Stomach (tissue), 4 donors: ENCODE data around the gene DCLRE1B.

Experiments
- CTCF ChIP-seq, 7 experiments: fragments of 450-650 bp in 4 of 7; fragments of 200-600 bp in 3 of 7; sonication (generic) in 3 of 7; IDR thresholded peaks; one replicate each; pipeline ENCODE4 v1.5.1; 2016 to 2019; ENCODE audit warnings: antibody characterized with exemption in 7 of 7, control low read depth in 2 of 7, mild to moderate bottlenecking in 1 of 7
- POLR2A ChIP-seq, 4 donors: fragments of 450-650 bp; IDR thresholded peaks; one replicate each; pipeline ENCODE4 v1.6.1; 2016; ENCODE audit warnings: antibody characterized with exemption in 4 of 4, control low read depth in 2 of 4, mild to moderate bottlenecking in 1 of 4, moderate library complexity in 1 of 4

DNA sequence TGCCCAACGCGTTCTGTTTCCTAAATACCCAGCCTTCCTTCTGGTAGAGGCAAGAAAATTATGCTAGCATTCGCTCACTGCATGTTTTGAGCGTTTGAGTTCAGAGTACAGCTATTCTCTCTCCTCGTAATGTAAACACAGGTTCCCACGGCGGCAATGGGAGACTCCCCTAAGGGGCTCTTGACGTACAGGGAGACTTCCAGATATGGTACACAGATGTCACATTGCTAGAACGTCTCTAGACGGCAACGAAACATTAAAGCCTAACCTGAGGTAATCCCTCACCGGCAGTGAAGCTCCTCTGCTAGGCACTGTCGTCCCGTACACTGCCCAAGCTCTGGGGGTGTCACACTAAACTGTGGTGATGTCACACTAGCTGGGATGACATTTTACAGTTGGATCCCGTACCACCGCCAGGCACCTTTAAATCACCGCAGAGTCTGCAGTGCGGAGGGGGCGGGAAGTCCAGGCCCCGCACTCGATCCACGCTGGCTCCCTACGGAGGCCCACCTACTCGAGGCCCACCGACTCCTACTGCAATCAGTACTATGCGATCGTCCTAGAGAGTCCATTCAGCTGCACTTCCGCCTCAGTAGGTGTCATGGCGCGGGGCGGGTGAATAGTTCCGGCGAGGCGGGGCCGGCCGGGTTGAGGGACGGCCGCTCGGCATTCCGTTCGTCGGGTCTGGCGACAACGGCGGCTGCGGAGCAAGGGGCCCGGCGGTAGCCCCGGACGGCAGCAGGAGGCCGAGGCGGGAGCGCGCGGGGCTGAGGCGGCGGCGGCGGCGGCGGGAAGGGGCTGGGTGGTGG, 24.0 kb downstream of the DCLRE1B start, which contains the start of gene HIPK1:
- TF ChIP-seq CTCF (IDR thresholded peaks at IDR 0.05) (peak in 2 of 7 experiments; percentile 16 to 24), POLR2A (IDR thresholded peaks at IDR 0.05) (peak in 2 of 4 donors; percentile 9 to 12)
